ENCODE measurements around the gene KIF18B. TPM values are rescaled to one million over a fixed set of nuclear protein-coding genes. Genes with fewer than 3 reads are reported as not detected.
A peak's percentile ranks its signal among the peaks of the same experiment; 100 is the strongest.

KIF18B gene
- 10 to 100 TPM in 3 of 12 donors, 1 to 10 TPM in 8, not detected in 1; 5.0 to 17.5 (median 9.3) TPM for polyA plus RNA-seq (ENCODE audit: insufficient read length in 12 of 12)
- long read RNA-seq, donor 1, result 0 reads
- long read RNA-seq, donor 2, result 0 reads
- long read RNA-seq, donor 3, full-length matches to known transcripts, result 1 of 1 reads
- long read RNA-seq, donor 3, partial matches to known transcripts, result 0 of 1 reads
- long read RNA-seq, donor 3, other reads (novel, unspliced or antisense), result 0 of 1 reads
- long read RNA-seq, donor 4, result 0 reads
- long read RNA-seq, donor 5, result 0 reads
- long read RNA-seq, donor 6, result 0 reads
- long read RNA-seq, donor 7, result 0 reads
- long read RNA-seq, donor 8, full-length matches to known transcripts, result 1 of 1 reads
- long read RNA-seq, donor 8, partial matches to known transcripts, result 0 of 1 reads
- long read RNA-seq, donor 8, other reads (novel, unspliced or antisense), result 0 of 1 reads
- long read RNA-seq, donor 9, result 0 reads
- long read RNA-seq, donor 10, partial matches to known transcripts, result 0 of 1 reads
- long read RNA-seq, donor 10, other reads (novel, unspliced or antisense), result 0 of 1 reads
- long read RNA-seq, donor 11, result 0 reads

DNA sequence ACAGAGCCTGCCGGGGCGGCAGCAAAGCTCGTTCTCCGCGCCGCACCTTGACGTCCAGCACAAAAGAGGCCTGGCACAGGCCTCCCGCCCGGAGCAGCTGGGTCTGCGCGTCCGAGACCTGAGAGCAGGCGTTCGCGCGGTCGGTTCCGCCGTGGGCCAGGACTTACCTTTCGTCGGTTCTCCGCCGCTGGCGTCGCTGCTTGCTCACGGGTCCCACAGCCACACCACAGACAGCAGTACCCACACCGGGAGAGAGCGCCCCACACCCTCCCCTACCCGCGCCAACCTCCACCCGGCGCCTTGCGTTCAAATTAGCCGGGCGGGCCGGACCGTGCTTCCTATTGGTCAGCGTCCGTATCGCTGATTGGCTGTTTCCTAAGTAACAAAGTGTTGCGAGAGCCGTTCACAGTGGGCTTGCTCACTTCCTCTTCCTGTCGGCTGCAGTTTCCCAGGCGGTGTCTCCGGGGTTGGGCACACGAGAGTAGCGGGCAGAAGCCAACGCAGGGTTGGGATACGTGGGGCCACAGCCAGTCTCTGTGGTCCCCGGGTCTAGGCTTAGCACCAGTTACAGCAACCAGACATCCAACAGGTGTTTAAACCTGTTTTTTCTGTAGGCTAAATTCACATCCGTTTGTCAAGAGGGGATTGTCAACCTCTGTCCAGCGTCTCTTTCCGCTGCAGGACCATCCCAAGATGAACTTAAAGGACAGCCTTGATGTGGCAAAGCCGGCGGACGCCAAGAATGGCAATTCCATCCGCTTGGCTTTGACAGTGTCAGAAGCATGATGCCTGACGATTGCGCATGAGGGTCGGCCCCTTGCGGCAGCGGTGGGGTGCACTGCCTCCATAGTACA lies at the start of gene KIF18B:
KIF18B (minus strand) TSS at position 313 of the 854 bp plus-strand sequence. CDS start 11,429 bp downstream, outside the sequence.
- peak; percentile 92 for DNase-seq

DNA sequence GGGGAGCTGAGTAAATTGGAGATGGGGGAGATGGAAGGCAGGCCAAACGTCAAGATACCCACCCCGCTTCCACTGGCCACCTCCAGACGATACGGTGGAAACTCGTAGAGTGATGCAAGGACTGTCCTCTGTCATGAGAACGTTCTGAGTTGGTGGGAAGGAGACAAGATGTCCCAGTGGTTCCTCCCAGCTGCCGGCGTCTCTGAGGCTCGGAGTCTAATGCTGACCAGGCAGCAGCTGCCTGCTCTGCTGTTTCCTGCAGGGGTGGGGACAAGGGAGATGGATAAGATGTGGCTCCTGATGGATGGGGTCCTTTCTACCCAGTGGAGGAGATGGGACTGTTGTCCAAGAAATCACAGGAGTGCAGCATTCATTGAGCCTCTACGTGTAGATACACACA lies 48.7 kb upstream of the KIF18B start:
- DNase-seq, result no peak

DNA sequence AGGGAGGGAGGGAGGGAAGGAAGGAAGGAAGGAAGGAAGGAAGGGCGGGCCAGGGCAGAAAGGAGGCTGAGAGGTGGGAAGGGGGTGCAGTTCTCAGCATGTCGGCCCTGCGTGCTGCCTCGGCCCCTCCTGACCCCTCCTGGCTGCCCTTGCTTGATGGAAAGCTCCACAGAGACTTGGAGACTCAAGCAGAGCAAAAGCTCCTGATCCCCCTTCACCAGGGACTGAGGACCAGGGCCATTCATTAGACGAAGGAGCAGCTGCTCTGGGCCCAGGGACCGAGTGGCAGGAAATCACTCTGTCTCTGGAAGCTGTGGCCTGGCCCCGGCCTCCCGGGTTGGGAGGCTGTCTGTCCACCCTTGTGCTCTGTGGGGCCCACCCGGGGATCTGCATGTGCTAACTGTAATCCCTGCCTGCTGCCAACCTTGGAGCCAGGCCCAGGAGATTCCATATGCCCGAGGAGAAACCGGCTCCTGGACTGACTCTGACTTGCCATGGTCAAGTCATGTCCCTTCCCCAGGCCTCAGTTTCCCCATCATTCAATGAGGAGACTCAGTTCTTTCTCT lies 47.9 kb upstream of the KIF18B start:
- DNase-seq, result no peak

DNA sequence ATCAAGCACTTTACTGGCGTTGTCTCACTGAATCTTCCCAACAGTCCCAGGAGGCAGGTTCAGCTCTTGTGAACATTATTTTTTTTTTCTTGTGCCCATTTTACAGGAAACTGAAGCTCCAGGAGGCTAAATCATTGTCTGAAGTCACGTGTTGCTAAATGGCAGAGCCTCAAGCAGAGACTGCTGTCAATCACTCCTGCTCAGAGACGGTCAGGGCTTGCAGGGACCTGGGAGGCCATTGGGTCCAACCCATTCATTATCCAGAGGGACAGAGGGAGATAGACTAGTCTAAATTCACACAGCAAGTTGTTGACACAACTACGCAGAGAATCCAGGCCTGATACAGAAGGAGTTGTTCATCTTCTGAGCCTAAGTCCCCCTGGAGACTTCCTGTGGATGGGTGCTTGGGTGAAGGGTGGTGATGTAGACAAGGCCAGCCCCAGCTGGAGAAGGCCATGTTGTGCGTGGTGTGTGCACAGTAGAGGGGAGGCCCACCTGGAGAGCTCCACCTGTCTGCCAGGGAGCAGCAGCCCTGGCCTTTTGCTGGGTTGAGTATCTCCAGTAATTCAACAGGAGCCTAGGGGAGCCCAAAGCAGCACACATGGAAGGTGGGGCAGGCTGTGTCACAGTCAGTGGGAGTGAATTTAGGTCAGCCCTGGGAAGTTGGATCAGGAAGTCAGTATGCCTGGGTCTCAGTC lies 44.8 kb upstream of the KIF18B start:
- DNase-seq, result no peak

DNA sequence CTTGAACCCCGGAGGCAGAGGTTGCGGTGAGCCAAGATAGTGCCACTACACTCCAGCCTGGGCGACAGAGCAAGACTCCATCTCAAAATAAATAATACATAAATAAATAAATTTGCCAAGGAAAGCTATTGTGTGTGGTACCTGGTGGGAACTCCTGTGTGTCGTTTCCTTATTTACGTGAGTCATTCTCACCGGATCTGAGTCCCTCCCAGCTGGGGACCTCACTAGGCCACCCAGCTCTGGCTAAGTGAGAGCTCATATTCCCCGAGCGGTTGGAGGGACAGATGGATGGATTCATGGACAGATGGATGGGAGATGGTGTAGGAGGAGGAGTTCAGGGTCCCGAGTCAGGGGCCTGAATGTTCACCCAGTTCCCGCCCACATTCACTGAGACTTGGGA lies 43.4 kb upstream of the KIF18B start:
- no peak for DNase-seq

DNA sequence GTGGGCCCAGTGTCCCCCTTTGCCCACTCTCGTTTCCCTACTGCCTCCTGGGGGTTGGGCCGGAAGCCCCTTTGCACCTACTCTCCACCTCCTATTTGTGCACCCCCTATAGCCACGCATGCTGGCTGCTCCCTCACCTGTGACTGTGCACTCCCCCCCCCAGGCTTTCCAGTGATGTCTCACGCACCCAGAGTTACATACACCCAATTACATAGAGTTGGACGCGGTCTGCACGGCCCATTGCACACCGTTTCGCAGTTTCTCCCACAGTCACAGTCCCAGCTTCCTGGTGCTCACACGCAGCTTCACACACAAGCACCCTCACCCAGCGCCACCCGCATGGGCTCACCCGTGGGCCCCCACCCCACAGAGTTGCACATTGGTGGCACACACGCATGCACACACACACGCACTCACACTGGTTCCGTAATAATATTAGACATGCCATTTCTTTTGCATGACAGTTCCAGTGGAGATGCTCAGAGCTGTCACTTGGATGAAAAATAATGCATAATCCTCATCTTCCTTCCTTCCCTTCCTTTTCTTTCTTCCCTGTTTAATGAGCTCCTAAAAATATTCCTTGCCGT lies 42.1 kb upstream of the KIF18B start:
- DNase-seq, result no peak

DNA sequence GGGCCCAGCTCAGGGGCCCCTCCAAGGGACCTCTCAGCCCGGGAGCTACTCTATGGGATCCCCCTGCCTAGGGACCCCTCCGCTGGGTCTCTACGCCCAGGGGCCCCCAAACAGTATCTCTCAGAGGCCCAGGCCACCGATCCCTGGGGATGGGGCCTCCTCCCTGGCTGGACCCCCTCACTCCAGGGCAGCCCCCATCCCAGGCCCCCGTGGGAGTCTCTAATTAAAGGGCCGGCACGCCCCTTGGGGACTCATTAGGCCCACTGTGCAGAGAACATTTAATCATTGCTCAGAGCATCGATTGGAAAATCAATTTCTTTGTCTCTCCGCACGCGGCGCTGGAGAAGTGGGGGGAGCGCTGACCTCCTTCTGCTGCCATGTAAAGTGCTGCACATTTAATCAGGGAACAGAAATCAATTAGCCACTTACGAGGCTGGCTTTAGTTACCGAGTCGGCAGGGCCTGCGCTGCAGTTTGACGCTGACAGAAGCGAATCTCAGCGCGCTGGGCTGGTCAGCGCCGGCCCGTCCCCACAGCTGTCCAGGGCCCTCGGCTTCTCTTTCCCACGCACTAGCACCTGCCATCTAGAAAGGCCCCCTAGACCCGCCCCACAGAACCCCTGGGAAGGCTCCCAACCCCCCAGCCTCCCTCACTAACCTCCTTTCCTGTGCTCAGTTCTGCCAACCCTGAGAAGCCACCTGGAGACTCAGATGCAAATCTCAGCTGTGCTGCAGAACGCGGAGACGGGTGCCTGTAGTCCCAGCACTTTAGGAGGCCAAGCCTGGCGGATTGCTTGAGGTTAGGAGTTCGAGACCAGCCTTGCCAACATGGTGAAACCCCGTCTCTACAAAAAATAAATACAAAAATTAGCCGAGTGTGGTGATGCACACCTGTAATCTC lies 40.7 kb upstream of the KIF18B start:
- no peak for DNase-seq

DNA sequence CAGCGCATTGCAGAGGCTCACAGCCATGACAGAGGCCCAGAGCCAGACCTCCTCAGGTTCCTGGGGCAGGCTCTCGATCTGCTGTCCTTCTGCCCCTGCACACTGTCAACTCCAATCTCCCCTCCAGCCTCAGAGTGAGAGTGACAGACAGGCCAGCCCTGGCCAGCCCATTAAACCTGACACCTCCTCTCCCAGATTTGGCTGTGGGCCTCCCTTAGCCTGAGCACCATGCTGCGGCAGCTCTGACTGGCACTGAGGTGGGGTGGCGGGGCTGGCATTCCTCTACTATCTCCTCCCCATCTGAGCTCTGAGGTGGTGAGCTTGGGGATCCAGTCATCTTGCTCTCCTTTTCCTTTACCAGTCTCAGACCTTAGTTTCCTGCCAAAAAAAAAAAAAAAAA lies 36.0 kb upstream of the KIF18B start:
- DNase-seq, result no peak

DNA sequence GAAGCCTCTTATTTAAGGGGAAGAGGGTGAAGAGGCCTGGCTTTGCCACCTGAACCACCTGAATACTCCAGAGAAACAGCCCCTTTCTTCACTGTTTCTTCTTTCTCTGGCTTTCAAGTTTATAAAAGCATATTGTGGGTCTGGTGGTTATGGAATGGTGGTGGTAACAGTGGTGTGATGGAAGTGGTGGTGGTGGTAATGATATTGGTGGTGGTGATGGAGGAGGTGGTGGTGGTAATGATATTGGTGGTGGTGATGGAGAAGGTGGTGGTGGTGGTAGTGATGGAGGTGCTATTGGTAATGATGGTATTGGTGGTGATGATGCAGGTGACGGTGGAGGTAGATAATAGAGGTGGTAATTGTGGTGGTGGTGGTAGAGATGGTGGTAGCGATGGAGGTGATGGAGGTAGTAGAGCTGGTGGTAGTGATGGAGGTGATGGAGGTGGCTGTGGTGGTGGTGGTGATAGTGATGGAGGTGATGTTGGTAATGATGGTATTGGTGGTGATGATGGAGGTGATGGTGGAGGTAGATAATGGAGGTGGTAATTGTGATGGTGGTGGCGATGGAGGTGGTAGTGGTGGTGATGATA lies 34.6 kb upstream of the KIF18B start:
- no peak for DNase-seq

DNA sequence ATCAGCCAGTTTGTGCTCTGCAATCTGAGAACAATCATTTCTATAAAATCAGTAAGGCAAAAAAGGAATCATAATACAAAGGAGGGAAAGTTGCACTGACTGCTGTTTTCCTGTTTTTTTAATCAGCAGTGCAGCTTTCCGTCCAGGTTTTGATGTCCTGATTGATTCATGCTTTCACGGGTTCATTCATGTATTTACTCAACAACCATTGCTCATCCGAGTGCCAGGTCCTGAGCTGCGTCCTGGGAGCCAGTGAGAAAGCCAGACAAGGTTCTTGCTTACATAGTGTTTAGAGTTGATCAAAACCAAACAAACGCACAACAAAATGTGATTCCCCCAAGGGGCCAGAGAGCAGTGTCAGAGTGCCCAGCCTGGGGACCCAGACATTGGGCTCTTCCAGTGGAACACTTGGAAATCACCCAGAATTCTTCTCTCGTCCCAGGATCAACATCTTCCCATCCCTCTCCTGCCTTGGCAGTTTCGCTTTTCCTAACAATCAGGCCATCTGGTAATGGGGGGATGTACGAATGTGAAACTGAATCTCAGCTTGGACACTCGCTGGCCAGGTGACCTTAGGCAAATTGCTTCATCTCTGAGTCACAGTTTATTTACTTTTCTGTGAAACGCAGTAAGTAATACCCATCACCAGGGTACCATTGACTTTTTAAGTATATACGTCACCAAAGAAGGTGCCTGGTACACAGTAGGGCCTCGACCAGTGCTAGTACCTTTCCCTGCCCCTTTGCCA lies 33.8 kb upstream of the KIF18B start:
- no peak for DNase-seq

DNA sequence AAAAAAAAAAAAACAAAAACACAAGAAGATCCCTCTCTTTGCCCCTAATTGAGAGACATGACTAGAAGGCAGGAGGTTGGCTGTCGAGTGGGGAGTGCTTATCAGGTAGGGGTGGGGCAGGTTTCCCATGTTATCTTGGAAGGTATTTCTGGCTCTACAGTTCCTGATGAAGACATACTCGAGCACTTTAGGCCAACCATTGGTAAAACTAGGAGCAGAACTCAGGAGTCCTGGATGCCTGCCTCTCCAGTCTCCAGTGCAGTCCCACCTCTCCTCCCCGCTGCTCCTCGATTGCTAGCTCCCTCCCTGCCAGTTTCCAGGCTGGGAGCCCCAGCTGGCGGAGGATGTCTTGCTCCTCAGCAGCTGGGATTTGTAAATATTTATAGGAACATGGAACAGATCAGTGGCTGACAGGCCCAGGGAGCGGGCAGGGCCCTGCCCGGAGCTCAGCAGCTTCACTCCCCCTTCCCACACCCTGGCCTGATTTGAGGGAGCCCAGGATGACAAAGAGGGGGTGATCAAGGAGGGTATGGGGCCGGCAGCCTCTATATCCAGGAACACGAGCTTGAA lies 31.9 kb upstream of the KIF18B start:
- no peak for DNase-seq

DNA sequence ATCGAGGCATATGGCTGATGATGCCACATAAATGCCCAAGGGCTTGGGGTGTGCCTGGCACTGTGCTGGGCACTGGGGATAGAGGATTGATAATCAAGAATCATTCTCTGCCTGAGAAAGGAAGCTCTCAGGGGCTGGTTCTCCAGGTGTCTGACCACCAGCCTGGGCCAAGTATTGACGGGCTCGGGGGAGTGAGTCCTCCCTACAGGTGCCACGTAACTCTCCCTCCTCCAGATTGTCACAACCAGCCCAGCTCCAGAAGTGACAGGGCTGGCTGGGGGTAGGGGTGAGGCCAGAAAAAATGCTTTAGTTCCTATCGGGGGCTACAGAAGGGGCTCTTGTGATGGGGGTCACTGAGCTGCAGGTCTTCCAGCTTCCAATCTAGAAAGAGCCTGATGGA lies 31.2 kb upstream of the KIF18B start:
- DNase-seq, result no peak

DNA sequence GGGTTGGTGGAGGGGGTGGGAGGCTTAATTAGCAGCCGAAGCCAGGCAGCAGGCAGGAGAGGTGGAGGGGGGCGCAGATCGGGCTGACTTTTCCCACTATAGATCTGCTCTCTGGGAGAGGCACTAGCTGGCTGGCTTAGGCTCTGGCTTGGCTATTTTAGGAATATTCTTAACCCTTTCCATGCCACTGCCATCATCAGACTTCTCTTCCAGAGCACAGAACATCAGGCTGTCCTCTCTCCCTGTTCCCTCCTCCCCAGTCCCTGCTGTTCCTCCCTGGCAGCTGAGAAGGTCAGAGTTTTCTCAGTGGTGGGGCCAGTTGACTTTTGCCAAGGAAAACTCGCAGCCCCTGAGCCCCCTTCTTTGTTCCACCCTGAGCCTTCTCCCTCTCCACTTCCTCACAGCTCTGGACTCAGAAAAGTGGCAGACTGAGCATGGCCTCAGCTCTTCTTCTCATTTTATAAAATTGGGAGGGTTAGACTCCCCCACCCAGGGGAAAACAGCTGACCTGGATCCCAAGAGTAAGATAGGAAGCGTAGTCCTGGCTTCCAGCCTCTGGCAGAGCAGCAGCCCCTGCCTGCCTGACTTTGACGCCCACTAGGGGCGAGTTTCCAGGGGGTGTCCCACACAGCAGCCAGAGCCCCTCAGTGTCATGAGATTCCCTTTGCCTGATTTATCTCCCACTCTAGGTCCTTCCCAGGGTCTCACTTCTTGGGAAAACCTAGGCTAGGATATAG lies 30.4 kb upstream of the KIF18B start:
- DNase-seq, result no peak

DNA sequence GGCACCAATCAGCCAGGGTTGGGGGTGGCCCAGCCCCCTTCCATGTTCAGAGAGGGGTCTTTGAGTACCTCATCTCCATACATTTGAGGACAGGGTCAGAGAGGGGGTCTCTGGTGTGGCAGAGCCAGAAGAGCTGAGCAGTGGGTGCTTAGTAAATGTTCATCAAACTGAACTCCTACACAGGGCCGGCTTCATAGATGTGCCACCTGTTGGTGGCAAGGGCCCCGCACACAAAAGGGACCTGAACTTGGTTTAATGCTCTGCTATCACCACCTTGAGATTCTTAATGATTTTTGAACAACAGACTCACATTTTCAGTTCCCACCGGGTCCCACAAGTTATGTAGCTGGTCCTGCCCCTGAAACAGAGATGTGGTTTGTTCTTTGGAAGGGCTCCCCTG lies 29.5 kb upstream of the KIF18B start:
- no peak for DNase-seq

DNA sequence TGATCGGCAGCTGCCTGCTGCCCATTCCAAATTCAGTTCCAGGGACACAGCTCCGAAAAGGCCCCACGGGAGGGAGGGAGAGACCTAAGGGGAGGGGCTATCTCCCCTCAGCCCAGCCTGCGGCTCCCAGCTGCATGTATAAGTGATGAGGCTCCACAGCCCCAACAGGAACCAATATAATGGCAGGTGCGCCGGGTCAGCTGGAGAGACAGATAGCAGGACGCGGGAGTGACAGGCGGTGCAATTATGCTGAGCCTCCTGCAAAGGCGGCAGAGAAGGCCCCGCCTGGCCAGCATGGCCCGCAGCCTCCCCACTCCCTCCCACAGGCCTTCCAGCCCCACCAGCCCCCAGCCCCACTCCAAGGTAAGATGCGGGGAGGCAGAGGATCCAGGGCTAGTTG lies 28.6 kb upstream of the KIF18B start:
- no peak for DNase-seq

DNA sequence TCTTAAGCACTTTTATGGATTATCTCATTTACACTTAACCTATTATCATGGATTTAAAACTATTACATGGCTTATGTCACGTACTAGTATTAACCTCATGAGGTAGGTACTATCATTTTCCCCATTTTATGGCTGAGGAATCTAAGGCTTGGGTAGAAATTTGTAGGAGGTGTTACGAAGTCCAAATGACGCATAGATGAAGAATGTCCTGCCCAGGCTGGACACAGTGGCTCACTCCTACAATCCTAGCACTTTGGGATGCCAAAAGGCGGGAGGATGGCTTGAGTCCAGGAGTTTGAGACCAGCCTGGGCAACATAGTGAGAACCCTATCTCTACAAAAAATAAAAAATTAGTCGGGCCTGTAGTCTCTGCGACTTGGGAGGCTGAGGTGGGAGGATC lies 25.4 kb upstream of the KIF18B start:
- no peak for DNase-seq

DNA sequence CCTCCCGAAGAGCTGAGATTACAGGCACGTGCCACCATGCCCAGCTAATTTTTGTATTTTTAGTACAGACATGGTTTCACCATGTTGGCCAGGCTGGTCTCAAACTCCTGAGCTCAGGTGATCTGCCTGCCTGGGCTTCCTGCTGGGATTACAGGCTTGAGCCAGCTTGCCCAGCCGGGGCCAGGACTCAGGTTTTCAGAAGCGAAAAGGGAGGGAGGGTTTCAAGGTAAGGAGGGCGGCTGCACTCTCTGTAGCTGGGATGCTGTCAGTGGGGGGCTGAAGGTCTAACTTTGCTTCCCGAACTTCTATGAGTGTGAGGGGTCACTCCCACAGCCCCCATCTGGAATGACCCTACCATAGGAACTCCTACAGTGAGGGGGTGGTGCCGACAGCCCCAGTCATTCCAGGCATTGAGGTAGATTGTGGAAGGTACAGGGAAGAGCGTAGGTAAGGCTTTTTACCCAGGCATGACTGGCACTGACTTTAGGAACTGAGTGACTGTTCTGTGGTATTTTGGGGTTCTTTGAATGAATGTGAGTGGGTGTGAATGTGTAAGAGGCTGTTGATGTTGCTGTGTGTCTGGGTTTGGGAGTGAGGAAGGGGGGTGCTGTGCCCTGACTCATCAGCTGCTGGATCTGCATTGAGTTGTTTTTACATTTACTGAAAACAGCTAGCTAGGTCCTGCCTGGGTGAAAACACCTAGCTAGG lies 24.4 kb upstream of the KIF18B start:
- no peak for DNase-seq
